Ovary (tissue), 3 donors: ENCODE results near the gene FITM2.

Experiments used
- EP300 ChIP-seq: sonication (generic); formaldehyde crosslinking; IDR thresholded peaks from one replicate; pipeline ENCODE4 v1.6.1; 2017; ENCODE audit warnings: antibody characterized with exemption
- POLR2A ChIP-seq: fragments of 450-650 bp; IDR thresholded peaks from one replicate; pipeline ENCODE4 v1.6.1; 2017; ENCODE audit warnings: antibody characterized with exemption, mild to moderate bottlenecking, moderate library complexity
- TF ChIP-seq, protein P1 (sequence below), 3 donors: fragments of 450-650 bp in 2 of 3; fragments of 200-600 bp in 1 of 3; IDR thresholded peaks; one replicate each; pipeline versions ENCODE4 v1.5.1 to v1.8.0; 2016 to 2022; ENCODE audit warnings: antibody characterized with exemption in 3 of 3, mild to moderate bottlenecking in 1 of 3
- donor health status: DM: no; HTN: no; CAD: no.

DNA sequence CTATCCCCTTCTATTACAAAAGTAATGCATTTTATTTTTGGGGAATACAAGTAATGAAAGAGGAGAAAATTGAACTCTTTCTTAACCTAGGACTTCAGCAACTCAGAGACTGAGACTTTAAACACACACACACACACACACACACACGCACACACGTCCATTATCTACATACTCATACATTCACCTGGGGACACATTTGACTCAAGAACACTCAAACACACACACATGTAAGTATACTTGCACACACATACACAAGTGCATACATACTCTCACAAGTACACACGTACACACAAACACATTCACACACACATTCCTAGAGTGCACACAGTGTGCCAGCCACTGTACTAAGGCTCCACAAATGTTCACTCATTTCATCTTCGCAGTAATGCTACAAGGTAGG is 23.7 kb upstream of the FITM2 start:
- TF ChIP-seq, protein P1, sequence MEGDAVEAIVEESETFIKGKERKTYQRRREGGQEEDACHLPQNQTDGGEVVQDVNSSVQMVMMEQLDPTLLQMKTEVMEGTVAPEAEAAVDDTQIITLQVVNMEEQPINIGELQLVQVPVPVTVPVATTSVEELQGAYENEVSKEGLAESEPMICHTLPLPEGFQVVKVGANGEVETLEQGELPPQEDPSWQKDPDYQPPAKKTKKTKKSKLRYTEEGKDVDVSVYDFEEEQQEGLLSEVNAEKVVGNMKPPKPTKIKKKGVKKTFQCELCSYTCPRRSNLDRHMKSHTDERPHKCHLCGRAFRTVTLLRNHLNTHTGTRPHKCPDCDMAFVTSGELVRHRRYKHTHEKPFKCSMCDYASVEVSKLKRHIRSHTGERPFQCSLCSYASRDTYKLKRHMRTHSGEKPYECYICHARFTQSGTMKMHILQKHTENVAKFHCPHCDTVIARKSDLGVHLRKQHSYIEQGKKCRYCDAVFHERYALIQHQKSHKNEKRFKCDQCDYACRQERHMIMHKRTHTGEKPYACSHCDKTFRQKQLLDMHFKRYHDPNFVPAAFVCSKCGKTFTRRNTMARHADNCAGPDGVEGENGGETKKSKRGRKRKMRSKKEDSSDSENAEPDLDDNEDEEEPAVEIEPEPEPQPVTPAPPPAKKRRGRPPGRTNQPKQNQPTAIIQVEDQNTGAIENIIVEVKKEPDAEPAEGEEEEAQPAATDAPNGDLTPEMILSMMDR (IDR thresholded peaks at IDR 0.05), result no peak
- TF ChIP-seq POLR2A, result no peak
- TF ChIP-seq EP300, result no peak
